T-helper 1 cell (primary cell): ENCODE data around the gene ALMS1.
"Not testable (repeated sequence)": the region's sequence is repeated elsewhere in the genome, so short reads cannot be mapped to it uniquely, and the experiment has no call there.

Source experiments
- DNase-seq, 5 donors: peaks; one replicate each; pipeline ENCODE4 v3.0.0-alpha.2; 2012 to 2020

Gene ALMS1

DNA sequence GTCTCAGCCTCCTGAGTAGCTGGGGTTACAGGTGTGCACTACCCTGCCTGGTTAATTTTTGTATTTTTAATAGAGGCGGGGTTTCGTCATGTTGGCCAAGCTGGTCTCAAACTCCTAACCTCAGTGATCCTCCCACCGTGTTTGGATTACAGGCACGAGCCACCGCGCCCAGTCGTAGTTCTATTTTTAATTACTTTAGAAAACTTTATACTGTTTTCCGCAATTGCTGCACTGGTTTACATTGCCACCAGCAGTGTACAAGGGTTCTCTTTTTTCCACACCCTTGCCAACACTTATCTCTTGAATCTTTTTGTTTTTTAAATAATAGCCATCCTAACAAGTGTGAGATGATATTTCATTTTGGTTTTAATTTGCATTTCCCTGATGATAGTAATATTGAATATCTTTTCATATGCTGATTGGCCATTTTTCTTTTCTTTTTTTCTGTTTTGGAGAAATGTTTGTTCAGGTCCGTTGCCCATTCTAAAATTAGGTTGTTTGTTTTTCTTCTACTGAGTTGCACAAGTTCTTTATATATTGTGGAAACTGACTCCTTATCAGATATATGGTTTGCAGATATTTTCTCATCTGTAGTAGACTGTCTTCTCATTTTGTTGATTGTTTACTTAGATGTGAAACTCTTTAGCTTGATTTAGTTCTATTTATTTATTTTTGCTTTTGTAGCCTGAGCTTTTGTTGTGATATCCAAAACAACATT lies 16.9 kb downstream of the ALMS1 start:
- no peak for DNase-seq

DNA sequence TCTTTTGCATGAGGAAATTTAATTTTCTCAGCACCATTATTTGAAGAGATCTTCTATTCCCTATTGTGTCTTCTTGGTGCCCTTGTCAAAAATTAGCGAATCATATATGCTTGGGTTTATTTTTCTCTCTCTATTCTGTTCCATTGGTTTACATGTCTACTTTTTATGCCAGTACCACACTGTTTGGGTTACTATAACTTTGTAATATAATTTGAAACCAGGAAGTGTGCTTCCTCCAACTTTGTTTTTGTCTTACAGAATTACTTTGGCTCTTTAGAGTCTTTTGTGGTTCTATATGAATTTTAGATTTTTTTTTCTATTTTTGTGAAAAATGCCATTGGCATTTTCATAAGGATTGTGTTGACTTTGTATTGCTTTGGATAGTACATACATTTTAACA lies 17.6 kb downstream of the ALMS1 start:
- no peak for DNase-seq

DNA sequence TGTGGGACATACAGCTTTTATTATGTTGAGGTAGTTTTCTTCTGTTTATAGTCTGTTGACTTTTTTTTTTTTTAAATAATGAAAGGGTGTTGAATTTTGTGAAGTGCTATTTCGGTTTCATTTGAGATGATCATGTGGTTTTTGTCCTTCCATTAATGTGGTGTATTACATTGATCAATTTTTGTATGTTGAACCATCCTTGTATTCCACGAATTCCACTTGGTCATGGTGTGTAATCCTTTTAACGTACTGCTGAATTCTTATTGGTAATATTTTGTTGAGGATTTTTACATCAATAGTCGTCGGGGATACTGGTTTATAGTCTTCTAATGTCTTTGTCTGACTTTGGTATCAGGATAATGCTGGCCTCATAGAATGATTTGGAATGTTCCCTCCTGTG lies 18.8 kb downstream of the ALMS1 start:
- DNase-seq: no peak

DNA sequence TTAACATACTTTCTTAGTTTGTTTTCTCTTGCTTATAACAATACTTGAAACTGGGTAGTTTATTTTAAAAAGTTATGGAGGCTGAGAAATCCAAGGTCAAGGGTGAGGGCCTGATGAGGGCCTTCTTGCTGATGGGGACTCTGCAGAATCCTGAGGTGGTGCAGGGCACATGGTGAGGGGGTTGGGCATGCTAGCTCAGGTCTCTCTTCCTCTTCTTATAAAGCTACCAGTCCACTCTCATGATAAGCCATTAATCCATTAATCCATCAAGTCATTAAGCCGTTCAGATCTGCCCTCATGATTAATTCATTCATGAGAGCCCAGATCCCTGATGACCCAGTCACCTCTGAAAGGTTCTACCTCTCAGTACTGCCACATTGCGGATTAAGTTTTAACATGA lies 21.4 kb downstream of the ALMS1 start:
- no peak for DNase-seq

DNA sequence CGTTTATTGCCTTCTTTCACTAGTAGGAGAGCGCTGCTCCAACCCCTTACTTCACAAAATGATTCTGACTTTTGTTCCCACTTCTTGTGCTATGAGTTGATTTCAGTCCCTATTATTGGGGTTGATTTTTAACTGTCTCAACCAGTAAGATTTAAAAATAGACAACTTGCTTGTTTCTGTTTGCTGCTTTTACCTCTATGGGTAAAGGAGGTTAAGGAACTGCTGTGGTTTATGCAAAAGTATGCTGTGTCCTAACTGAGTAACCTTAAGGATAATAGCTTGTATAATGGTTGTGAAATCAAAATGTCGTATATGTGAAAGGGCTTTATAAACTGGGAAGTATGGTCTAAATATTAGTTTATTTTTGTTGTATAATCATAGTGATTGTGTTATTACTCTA lies 22.6 kb downstream of the ALMS1 start:
- DNase-seq: no peak

DNA sequence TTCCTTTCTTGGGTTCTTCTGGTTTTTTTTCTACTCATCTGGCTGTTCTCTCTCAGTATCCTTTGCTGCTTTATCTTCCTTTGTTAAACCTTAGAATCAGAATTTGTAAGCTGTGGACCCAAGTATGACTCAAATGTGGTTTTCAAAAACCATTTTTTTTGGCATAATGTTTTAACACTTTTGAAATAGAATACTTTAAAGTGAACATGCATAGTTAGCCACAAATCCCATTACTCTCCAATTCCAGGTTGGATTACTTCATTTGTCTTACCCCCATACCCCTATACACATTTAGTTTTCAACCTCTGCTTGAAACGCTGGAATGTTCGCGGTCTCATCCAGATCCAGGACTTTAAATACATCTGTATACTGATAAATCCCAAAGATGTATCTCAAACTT lies 29.1 kb downstream of the ALMS1 start:
- no peak for DNase-seq

DNA sequence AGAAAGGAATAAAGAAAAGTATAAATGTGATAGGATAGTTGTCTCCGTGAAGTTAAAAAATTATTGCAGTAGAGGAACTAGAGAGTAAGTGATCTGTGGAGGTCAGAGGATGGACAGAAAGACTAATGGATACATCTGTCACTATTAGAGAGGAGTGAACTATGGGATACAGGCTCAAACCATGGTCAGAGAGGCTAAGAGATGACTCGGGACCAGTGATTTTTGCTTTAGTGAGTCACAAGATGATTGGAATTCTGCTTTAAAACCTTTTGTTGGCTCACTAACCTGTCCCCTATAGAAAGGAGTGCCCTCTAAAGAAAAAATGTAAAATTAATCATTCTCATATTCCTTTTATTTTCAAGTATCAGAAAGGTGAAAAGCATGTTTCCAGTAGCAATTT lies 30.3 kb downstream of the ALMS1 start:
- no peak for DNase-seq

DNA sequence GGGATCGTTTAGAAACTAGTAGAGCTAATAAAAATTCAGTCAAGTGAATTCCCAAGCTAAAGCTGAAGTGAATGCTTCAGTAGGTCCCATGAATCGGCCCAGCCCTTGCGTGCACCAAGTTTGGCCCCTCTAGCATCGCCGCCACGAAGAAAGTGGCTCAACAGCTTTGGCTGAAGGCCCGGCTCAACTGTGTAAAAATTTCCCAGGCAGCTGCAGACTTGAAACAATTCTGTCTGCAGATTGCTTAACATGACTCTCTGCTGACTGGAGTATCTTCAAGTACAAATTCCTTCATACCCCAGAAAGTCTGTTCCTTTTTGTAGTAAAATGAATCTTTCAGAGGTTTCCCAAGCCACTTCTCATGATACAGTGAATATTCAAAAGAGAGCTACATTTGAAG lies 32.7 kb downstream of the ALMS1 start:
- no peak for DNase-seq

DNA sequence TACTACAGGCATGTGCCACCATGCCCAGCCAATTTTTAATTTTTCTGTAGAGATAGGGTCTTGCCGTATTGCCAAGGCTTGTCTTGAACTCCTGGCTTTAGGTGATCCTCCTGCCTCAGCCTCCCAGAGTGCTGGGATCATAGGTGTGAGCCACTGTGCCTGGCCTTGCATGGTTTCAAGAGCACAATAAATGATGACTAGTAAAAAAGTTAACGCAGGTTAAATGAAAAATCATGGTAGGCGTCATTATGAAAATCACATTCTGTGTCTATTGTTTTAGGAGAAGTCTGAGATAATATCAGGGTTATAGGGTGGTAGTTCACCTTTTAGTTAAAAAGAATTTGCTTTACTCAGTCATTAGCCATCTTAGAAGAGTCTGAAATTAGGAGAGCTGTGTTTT lies 38.3 kb downstream of the ALMS1 start:
- DNase-seq: no peak

DNA sequence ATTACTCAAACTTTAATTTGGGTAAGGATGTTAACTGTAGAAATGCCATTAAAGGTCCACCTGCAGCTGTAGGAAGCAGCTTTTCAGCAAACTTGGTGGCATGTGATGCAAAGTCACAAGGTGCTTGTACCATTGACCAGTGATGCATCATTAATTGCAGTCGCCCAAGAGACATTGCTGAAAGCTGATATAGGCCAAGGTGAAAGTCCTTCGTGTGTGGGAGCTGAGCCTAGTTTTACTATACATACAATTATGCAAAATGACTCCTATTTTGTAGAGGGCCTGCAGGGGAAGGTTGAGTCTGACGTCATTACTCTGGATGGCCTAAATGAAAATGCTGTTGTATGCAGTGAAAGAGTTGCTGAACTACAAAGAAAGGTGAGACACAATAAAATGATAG lies 40.5 kb downstream of the ALMS1 start:
- DNase-seq: no peak

DNA sequence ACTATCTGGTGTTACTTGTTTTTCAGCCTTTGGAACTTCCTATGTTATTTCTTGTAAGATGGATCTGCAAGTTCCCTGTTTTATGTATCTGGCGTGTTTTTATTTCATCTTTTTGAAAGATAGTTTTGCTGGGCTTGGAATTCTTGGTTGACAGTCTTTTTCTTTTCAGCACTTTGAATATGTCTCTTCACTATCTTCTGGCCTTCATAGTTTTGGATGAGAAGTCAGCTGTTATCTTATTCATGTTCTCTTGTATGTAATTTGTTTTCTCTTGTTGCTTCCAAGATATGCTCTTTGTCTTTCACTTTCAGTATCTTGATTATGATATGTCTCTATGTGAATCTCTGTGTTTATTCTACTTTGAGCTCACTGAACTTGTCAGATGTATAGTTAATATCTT lies 50.4 kb downstream of the ALMS1 start:
- DNase-seq: no peak

DNA sequence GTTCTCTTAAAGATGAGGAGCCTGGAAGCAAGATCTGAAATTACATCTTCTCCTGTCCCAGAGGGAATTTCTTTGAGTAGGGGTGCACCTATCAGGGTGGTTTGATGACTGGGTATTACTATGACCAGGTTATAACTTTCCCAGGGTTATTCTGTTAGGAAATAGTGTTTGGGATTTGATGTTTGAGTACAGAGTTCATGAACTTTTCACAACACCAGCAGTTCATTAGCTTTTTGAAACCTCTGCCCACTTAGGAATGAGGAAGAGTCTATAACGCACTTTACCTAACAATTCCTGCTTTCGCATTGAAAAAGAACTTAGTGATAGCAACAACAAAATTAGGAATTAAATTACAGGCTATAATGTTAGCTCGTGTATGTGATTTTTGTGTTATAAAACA lies 58.6 kb downstream of the ALMS1 start:
- no peak for DNase-seq

DNA sequence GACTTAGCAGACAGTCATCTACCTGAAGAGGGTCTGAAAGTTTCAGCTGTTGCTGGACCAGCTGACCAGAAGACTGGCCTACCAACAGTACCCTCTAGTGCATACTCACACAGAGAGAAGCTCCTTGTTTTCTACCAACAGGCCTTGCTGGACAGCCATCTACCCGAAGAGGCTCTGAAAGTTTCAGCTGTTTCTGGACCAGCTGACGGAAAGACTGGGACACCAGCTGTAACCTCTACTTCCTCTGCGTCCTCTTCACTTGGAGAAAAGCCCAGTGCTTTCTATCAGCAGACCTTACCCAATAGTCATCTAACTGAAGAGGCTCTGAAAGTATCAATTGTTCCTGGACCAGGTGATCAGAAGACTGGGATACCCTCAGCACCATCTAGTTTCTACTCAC lies 63.2 kb downstream of the ALMS1 start:
- DNase-seq: no peak

DNA sequence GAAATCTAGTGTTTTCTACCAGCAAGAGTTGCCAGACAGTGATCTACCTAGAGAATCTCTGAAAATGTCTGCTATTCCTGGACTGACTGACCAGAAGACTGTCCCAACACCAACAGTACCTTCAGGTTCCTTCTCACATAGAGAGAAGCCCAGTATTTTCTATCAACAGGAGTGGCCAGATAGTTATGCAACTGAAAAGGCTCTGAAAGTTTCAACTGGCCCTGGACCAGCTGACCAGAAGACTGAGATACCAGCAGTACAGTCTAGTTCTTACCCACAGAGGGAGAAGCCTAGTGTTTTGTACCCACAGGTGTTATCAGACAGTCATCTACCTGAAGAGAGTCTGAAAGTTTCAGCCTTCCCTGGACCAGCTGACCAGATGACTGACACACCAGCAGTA lies 63.8 kb downstream of the ALMS1 start:
- no peak for DNase-seq

DNA sequence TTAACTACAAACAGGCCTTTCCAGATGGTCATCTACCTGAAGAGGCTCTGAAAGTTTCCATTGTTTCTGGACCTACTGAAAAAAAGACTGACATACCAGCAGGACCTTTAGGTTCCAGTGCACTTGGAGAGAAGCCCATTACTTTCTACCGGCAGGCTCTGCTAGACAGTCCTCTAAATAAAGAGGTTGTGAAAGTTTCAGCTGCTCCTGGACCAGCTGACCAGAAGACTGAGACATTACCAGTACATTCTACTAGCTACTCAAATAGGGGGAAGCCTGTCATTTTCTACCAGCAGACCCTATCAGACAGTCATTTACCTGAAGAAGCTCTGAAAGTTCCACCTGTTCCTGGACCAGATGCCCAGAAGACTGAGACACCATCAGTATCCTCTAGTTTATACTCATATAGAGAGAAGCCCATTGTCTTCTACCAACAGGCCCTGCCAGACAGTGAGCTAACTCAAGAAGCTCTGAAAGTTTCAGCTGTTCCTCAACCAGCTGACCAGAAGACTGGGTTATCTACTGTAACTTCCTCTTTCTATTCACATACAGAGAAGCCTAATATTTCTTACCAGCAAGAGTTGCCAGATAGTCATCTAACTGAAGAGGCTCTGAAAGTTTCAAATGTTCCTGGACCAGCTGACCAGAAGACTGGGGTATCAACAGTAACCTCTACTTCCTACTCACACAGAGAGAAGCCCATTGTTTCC lies 65.8 kb downstream of the ALMS1 start:
- no peak for DNase-seq

DNA sequence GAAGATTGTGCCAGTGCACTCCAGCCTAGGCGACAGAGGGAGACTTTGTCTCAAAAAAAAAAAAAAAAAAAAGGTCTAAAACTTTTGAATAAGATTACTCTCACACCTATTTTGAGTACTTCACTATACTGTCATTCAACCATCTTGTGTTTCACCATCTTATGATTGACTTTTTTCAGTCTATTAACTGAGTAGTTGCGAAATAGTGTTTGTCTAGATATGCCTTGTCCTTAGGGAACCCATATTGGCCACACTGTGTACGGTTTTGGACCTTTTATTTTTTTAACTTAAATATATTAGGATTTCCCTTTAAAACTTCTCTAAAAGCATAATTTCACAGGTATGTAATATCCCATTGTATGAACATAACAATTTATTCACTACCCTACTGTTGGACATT lies 72.3 kb downstream of the ALMS1 start:
- no peak for DNase-seq

DNA sequence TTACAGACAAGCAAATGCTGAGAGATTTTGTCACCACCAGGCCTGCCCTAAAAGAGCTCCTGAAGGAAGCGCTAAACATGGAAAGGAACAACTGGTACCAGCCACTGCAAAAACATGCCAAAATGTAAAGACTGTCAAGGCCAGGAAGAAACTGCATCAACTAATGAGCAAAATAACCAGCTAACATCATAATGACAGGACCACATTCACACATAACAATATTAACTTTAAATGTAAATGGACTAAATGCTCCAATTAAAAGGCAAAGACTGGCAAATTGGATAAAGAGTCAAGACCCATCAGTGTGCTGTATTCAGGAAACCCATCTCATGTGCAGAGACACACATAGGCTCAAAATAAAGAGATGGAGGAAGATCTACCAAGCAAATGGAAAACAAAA lies 76.8 kb downstream of the ALMS1 start:
- DNase-seq: not testable (repeated sequence)

DNA sequence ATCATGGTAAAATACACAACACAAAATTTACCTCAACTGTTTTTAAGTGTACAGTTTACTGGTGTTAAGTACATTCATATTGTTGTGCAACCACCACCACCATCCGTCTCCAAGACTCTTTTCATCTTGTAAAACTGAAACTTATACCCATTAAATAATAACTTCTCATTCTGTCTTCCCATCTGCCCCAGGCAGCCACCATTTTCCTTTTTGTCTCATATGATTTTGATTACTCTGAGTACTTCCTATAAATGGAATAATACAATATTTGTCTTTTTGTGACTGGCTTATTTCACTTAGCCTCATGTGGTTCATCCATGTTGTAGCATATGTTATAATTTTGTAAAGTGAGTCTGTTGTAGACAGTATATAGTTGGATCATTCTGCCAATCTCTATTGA lies 82.7 kb downstream of the ALMS1 start:
- no peak for DNase-seq

DNA sequence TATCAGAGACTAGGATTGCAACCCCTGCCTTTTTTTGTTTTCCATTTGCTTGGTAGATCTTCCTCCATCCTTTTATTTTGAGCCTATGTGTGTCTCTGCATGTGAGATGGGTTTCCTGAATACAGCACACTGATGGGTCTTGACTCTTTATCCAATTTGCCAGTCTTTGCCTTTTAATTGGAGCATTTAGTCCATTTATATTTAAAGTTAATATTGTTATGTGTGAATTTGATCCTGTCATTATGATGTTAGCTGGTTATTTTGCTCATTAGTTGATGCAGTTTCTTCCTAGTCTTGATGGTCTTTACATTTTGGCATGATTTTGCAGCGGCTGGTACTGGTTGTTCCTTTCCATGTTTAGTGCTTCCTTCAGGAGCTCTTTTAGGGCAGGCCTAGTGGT lies 98.2 kb downstream of the ALMS1 start:
- DNase-seq: not testable (repeated sequence)

DNA sequence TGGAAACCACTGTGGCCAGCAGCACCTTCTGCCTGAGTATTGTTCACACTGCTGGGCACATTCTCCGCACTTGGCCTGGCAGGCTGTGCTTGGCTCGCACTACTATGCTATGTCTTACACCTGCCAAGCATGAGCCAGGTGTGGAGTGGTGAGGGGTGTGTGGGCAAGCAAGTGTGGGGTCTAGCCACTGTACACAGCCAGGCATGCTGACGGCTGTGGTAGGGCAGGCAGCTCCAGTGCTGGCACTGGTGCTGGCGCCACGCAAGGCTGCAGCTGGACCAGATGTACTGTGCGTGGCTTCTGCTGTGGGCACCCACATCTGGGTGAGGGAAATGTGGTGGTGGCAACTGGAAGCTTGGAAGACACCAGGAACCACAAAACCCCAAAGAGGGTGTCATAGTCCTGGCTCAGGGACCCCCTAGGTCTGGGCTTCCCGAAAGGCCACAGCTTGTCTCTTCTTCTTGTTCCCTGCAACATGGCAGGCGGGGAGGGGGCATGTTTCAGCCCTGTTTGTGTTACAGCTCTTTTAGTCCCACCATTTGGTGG lies 101.5 kb downstream of the ALMS1 start:
- DNase-seq: no peak

DNA sequence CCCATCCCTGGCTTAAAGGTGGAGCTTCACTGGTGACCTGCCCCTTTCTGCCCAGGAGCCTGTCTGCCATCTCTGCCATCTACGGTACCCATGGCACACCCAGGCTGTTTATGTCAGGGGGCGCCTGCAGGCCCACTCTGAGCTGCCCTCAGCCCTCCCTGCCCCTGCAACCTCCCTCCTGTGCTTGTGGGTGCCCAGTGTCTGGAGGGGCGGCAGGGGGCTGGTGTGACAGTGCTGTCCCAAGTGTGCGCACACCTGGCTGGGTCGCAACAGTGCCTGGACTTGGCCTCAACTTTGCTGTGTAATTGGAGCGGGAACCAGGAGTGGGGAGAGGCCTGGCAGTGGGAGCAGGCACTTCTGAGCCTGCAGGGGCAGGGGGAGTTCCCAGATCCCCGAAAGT lies 102.4 kb downstream of the ALMS1 start:
- DNase-seq: no peak

DNA sequence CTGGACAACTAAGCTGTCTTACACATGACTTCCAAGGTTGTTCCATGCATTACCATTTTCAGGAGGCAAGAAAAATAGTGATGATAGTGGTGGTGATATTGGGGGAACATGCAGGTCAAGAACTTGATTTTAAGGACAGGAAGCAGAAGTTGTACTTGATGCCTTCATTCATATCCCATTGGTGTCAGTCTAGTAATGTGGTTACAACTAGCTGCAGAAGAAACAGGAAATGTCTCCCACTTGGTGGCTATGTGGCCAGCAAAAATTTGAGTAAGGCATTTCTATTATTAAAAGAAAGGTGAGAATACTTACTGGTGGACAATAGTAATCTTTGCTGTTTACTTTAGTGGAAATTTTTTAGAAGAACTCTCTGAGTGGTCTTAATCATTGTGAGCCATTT lies 103.4 kb downstream of the ALMS1 start:
- DNase-seq: no peak

DNA sequence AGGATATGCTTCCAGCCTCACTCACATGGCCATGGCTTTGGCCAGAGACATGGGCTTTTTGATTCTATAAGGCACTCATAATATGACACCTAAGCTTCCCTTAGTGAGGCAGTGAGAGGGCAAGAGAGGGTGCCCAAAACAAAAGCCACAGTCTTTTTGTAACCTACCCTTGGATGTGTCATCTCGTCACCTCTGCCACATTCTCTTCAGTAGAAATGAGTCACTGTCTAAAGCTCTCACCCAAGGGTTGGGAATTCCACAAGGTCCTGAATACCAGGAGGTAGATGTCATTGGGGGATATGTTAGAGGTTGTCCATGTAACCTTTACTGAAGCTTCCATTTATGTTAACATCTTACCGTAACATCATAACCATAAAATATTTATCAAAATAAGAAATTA lies 108.4 kb downstream of the ALMS1 start:
- no peak for DNase-seq

DNA sequence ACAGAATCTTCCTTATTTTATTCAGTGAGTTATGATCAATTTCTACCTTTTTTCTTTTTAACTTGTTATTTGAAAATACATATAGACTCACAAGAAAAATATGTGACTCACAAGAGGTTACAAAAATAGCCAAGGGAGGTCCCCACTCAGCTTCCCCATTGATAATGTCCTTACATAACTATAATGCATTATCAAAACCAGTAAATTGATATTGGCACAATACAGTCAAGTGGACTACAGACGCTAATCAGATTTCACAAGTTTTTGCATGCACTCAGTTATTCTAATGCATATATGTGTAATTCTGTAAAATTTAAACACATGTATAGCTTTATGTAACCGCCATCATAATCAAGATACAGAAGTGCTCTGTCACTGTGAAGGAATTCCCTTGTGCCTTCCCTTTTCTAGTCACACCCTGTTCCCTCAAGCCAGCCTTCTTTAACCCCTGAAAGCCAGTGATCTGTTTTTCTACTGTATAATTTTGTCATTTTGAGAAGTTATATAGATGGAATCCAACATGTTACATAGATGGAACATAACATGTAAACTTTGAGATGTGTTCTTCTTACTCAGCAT lies 118.4 kb downstream of the ALMS1 start:
- DNase-seq: no peak
